Measurements from ENCODE around the gene CSMD2. TPM values are rescaled to one million over a fixed set of nuclear protein-coding genes. Genes with fewer than 3 reads are reported as not detected.
A peak's percentile ranks its signal among the peaks of the same experiment; 100 is the strongest.

The CSMD2 gene
- total RNA-seq, 1 donor from 2014 or later: 0.75 TPM

DNA sequence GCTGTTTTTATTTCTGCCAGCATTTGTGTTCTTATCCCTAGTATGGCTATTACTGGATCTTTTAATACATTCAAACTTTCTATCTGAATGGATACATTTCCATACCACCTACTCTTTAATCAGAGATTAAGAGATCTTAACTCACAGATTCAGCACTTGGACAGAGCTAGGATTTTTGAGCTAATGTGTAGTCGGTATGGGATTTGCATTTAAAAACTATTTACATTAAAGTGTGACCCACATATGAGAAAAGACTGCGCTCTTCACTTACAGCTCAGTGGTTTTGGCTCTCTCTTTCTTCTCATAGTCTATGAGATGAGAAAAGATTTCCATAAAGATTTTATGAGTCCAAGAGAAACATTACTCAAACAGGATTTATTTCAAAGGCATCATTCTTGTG is 284.7 kb downstream of the CSMD2 start:
- Histone ChIP-seq H3K4me3 (ENCODE audit: low read depth, low read length) (no peak overlapping the region), H3K36me3 (ENCODE audit: control insufficient read depth, insufficient read depth, low read length) (no peaks in the 10 kb centered on the region), H3K27me3 (ENCODE audit: control insufficient read depth, insufficient read depth, low read length) (no peaks in the 10 kb centered on the region)
- TF ChIP-seq, protein P1, sequence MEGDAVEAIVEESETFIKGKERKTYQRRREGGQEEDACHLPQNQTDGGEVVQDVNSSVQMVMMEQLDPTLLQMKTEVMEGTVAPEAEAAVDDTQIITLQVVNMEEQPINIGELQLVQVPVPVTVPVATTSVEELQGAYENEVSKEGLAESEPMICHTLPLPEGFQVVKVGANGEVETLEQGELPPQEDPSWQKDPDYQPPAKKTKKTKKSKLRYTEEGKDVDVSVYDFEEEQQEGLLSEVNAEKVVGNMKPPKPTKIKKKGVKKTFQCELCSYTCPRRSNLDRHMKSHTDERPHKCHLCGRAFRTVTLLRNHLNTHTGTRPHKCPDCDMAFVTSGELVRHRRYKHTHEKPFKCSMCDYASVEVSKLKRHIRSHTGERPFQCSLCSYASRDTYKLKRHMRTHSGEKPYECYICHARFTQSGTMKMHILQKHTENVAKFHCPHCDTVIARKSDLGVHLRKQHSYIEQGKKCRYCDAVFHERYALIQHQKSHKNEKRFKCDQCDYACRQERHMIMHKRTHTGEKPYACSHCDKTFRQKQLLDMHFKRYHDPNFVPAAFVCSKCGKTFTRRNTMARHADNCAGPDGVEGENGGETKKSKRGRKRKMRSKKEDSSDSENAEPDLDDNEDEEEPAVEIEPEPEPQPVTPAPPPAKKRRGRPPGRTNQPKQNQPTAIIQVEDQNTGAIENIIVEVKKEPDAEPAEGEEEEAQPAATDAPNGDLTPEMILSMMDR (IDR thresholded peaks at IDR 0.05; ENCODE audit: insufficient read depth, low read length, poor library complexity, severe bottlenecking): no peak
- DNase-seq (ENCODE audit: low read depth): no peak

DNA sequence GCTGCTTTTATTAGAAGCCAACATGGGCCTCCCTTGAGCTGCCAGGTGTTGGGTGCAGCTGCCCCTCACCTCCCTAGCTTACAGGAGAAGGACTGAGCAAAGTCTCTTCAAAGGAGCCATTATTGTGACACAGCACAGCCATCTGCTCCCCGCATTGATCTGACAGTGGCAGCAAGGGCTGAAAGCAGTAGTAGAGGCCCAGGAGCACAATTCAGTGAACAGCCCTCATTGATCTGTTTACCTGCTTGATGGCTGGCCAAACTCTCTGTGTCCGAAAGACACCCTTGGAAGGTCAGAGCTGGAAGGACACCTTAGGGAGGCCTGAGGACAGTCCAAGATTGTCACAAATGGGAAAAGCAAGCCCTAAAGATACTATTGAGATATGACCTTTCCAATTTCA is 286.6 kb downstream of the CSMD2 start:
- Histone ChIP-seq H3K36me3 (ENCODE audit: control insufficient read depth, insufficient read depth, low read length) (no peaks in the 10 kb centered on the region), H3K27me3 (ENCODE audit: control insufficient read depth, insufficient read depth, low read length) (no peaks in the 10 kb centered on the region), H3K4me3 (ENCODE audit: low read depth, low read length) (no peak overlapping the region)
- TF ChIP-seq, protein P1 (IDR thresholded peaks at IDR 0.05; ENCODE audit: insufficient read depth, low read length, poor library complexity, severe bottlenecking): no peak
- DNase-seq (ENCODE audit: low read depth): no peak

DNA sequence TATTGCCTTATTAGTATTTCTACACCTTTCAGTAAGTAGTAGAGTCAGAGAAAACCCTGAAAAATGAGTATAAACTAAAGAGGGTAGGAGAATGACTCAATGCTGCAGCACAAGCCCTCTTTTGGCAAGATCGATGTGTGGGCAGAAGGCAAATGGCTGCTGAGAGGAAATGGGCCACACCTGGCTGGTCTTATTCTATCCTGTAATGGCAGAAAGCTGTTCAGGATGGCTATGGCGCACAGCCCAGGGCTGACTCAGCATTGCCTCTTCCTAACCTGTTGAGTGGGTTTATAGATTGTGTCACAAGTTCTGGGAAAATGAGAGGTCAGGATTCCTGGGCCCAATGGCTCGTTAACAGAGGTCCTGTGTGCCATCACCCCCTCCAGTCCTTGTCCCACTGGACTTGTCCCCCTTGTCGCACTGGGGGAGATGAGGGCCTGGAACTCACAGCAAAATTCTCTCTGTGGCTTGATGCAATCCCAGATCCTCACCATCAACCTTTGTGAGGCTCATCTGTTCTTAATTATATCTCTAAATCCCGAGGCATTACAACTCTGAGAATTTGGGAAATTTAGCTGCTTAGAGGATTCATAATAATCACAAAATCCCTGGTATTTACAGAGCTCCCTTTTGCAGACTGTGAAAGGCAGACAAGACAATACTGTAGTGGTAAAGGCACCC is 287.9 kb downstream of the CSMD2 start:
- no peak for DNase-seq (ENCODE audit: low read depth)

DNA sequence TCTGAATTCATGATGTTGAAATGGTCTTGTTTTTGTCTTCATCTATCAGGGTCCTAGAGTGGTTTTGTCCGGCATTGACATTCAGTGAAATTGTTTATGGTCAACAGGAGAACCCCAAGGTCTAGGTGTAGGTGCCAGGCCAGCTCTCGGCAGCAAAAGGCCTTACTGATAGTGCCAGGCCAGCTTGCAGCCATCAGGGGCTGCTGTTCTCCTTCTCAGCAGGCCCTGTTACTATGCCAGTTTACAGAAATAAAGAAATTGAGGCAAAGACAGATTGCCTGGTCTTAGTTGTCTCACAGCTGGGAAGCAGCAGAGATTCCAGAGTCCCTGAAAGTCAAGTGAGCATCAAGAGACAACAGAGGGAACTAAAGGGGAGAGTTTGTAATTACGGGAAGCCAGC is 289.2 kb downstream of the CSMD2 start:
- no peaks in the 10 kb centered on the region for H3K27me3 ChIP-seq (ENCODE audit: control insufficient read depth, insufficient read depth, low read length)
- TF ChIP-seq, protein P1 (IDR thresholded peaks at IDR 0.05; ENCODE audit: insufficient read depth, low read length, poor library complexity, severe bottlenecking): no peak

More for the DNA sequence above, 287.9 kb downstream of the CSMD2 start:
- no peaks in the 10 kb centered on the region for H3K36me3 ChIP-seq (ENCODE audit: control insufficient read depth, insufficient read depth, low read length)
- TF ChIP-seq, protein P1 (IDR thresholded peaks at IDR 0.05; ENCODE audit: insufficient read depth, low read length, poor library complexity, severe bottlenecking): no peak
- H3K27me3 ChIP-seq (ENCODE audit: control insufficient read depth, insufficient read depth, low read length): no peaks in the 10 kb centered on the region
- H3K4me3 ChIP-seq (ENCODE audit: low read depth, low read length): no peak overlapping the region

DNA sequence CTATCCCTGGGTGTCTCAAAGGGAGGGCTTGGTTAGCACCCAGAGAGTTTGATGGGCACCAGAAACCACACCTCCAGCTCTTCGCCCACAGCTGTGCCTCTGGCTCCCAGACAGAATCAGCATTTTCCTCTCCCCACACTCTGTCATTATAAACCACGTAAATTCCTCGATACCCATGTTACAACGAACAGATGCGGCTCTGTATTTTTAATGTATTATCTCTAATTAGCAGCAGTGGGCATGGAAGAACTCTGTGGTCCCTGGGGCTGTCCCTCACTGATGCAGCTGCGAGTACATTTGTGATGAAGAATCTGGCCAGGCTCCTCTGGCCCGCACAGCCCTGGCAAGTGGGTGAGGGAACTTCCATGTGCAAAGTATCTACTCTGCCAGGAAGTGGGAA is 290.4 kb downstream of the CSMD2 start:
- H3K27me3 ChIP-seq (ENCODE audit: control insufficient read depth, insufficient read depth, low read length): no peaks in the 10 kb centered on the region
- no peak overlapping the region for H3K4me3 ChIP-seq (ENCODE audit: low read depth, low read length)
- no peak for DNase-seq (ENCODE audit: low read depth)
- TF ChIP-seq, protein P1 (IDR thresholded peaks at IDR 0.05; ENCODE audit: insufficient read depth, low read length, poor library complexity, severe bottlenecking): no peak
- H3K36me3 ChIP-seq (ENCODE audit: control insufficient read depth, insufficient read depth, low read length): no peaks in the 10 kb centered on the region

More for the DNA sequence above, 289.2 kb downstream of the CSMD2 start:
- Histone ChIP-seq H3K4me3 (ENCODE audit: low read depth, low read length) (no peak overlapping the region), H3K36me3 (ENCODE audit: control insufficient read depth, insufficient read depth, low read length) (no peaks in the 10 kb centered on the region)
- DNase-seq (ENCODE audit: low read depth): no peak

DNA sequence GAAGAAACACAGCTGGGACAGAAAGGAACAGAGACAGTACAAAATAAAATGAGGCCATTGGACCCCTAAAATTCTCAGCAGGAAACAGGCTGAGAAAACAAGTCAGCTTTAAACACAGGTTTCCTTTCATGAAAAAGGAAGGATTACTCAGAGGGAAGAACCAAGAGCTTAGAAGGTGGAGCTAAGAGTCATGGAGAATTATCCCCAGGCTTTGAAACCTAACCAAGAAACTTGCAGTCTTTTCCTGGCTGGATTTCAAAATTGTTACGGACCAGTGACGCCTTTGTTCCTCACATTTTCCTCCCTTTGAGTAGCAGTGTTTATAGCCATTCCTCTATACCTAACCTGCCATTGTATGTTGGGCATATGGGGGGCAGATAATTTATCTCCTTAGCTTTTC is 292.3 kb downstream of the CSMD2 start:
- TF ChIP-seq, protein P1 (IDR thresholded peaks at IDR 0.05; ENCODE audit: insufficient read depth, low read length, poor library complexity, severe bottlenecking): no peak
- H3K36me3 ChIP-seq (ENCODE audit: control insufficient read depth, insufficient read depth, low read length): no peaks in the 10 kb centered on the region
- DNase-seq (ENCODE audit: low read depth): peak; percentile 12

More for the DNA sequence above, 292.3 kb downstream of the CSMD2 start:
- H3K4me3 ChIP-seq (ENCODE audit: low read depth, low read length): no peak overlapping the region
- no peaks in the 10 kb centered on the region for H3K27me3 ChIP-seq (ENCODE audit: control insufficient read depth, insufficient read depth, low read length)
